Activated effector memory CD4-positive, alpha-beta T cell treated with Interleukin-2 at 50 U/mL for 16 hours (primary cell): ENCODE results near the gene DRD2.
"Not testable (repeated sequence)": the region's sequence is repeated elsewhere in the genome, so short reads cannot be mapped to it uniquely, and the experiment has no call there.

ENCODE experiments used
- DNase-seq: peaks from one replicate; pipeline ENCODE4 v3.0.0-alpha.2; 2020

DRD2 gene

DNA sequence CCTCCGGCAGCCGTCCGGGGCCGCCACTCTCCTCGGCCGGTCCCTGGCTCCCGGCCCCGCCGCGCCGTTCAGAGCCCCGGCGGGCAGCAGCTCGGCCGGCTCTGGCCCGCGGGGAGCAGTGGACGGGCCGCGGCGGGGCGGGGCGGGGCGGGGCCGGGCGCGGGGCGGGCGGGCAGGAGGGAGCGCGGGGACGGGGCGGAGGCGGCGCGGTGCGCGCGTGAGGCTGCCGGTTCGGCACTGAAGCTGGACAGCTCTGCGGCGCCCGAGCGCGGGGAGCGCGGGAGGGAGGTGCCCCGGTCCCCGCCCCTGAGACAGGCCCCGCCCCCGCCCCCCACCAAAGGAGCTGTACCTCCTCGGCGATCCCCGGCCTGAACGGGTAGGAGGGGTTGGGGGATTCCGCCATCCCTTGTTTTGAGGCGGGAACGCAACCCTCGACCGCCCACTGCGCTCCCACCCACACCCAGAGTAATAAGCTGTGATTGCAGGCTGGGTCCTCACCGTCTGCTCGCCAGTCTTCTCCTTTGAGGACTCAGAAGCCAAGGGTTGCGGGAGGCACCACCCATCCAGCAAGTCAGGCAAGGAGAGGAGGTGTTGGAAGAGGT, at the start of gene DRD2:
Gene DRD2 (minus strand): TSS at position 239 of the 602 bp plus-strand sequence. CDS start 50,747 bp downstream, outside the sequence.
- DNase-seq, result no peak

GRCh38 chr11:113523906-113524305, 48.7 kb upstream of the DRD2 start:
- DNase-seq, result not testable (repeated sequence)

DNA sequence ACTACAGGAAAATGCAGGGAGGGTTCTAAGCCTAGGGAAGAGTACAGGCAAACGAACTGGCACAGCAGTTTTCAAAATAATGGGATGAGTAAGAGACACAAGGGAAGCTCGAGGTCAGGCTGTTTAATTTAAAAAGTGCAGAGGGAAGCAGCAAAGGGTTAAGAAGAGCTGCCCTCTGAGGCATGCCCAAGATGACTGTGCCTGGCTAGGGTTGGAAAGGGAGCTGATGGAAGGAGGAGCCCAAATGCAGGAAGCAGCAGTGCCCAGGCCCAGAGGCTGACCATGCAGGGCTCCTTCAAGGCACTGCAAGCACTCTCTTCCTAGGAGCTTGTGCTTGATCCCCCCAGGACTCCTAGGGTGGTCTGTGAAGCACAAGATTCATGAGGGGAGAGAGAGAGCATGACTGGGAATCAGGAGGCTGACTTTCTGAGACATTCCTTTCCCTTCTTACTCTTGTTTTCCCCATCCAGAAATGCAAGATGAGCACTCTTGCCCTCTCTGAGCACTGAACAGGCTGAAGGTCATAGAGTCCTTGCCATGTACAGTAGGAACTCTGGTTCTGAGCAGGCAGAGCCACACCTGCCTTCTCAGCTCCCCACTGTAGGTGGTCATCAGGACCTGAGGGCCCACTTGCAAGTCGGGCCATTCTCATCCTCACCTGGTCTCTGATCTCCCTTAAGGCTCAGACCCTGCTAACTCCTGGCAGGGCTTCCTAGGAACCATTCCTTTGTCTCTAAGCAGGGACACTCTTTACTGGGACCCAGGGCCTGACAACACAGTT, 46.7 kb upstream of the DRD2 start:
- DNase-seq, result no peak

- no peak for DNase-seq
Measured at GRCh38 chr11:113519989-113520613, 44.9 kb upstream of the DRD2 start.

DNA sequence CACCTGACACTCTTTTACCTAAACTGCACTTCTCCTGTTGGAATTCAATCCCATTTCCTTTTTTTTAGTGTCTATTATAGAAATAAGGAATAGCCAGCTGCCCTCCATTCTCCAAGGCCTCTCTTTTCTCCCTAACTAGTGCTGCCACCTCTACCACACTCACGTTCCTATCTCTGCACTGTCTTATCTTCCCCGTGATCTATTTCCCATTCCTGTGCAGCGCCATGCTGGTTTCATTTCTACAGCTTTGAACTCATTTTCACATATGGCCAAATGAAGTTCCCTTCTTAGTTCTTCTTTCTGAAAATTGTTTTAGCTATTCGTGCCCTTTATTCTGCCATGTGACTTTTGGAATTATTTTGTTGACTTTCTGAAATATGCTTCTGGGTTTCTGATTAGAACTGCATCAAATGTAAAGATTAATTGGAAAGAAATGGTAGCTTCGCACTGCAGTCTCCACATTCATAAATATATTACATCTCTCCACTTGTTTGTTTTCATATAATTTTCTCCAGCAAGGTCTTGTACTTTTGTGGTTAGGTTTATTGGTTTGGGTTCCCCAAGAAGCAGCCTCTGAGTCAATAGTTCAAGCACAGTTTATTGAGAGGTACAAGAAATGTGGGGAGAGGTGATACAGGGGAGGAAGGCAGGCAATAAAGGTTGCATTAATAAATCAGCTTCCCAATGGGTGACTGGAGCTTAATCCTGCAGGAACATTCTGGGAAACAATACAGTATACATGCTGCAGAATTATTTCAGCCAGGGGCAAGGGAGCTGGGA, 43.7 kb upstream of the DRD2 start:
- no peak for DNase-seq

DNA sequence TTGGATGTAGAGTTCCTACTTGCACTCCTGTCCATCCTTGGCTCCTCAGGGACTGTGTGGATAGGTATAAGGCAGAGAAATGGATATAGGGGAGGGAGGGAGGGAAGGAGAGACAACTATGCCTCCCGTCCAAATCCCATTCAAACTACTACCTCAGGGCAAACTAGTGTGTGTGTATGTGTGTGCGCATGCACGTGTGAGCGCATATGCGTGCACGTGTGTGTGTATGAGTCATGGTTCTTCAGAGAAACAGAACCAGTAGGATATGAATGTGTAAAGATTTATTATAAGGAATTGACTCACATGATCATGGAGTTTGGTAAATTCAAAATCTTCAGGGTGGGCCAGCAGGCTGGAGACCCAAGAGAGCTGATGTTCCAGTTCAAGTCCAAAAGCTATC, 42.2 kb upstream of the DRD2 start:
- no peak for DNase-seq

DNA sequence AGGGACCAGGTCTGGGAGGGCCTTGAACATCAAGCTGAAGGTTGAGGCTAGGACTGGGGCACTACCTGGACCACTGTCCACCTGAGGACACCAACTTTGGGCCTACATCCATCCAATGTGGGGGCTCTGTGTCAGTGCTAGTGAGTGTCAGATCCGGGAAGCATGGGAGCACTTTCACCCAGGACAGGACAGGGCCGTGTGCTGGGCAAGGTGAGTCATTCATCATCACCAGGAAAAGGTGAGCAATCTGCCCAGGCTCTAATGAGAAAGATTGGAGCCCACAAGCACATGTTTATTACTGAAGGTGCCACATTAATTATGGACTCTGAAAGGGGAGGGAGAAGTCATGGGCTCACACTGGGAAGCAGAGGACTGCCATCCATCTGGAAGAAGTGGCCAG, 39.7 kb upstream of the DRD2 start:
- DNase-seq, result no peak

- no peak for DNase-seq
Measured at GRCh38 chr11:113507341-113507740, 32.1 kb upstream of the DRD2 start.

- no peak for DNase-seq
Measured at GRCh38 chr11:113506893-113507292, 31.7 kb upstream of the DRD2 start.

- DNase-seq, result no peak
Measured at GRCh38 chr11:113506461-113506860, 31.3 kb upstream of the DRD2 start.

- no peak for DNase-seq
Measured at GRCh38 chr11:113505541-113506375, 30.6 kb upstream of the DRD2 start.

DNA sequence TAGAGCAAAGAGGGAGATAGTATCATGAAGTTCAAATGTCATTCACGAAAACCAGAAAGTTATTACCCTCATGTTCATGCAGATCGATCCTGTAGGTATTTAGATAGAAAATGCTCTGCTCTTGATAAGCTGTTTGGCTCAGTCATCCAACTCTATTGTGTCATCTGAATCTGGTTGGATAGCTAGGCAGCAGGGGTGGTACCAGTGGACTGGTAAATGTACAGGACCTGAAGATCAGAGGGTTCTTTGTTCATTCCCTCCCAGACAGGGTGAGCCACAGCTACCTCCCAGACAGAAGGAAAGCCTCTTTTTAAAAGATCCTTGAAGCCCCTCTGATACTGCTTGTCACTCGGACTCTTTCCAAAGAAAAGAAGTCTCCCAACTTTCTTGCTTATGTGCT, 29.8 kb upstream of the DRD2 start:
- no peak for DNase-seq

- DNase-seq, result no peak
Measured at GRCh38 chr11:113504586-113504985, 29.4 kb upstream of the DRD2 start.

- no peak for DNase-seq
Measured at GRCh38 chr11:113504071-113504470, 28.9 kb upstream of the DRD2 start.

DNA sequence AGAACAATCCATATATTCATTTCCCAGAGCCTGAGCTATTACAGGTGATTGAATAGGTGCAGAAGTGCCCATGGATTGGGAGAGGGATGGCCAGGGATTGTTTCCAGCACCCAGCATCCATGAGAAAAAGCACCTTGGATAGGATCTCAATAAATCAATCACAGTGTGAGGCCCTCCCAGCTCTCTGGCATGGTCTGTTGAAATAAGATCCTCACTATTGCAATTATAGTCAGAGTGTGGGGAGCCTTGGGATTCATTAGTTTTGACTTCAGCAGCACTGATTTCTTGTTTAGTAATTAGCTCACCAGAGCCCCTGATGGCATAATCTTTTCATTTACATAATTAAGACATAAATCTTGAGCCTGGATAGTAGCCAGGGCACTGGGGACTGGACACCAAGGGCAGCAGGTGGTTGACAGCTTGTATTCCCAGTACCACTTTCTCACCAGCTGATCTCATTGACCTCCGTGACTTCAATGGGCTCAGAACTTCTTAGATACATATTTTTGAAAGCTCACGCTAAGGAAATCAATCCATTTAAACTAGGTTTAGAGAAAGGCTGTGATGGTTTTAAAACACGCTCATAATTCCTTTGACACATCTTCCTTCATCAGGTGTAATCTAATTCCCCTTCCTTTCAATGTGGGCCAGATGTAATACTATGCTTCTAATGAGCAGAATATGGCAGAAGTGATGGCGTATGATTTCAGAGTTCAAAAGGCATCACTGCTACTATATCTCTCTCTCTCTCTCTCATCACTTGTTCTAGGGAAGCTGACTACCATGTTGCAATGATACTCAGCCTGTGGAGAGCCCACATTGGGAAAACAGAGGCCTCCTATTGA, 22.1 kb upstream of the DRD2 start:
- no peak for DNase-seq

DNA sequence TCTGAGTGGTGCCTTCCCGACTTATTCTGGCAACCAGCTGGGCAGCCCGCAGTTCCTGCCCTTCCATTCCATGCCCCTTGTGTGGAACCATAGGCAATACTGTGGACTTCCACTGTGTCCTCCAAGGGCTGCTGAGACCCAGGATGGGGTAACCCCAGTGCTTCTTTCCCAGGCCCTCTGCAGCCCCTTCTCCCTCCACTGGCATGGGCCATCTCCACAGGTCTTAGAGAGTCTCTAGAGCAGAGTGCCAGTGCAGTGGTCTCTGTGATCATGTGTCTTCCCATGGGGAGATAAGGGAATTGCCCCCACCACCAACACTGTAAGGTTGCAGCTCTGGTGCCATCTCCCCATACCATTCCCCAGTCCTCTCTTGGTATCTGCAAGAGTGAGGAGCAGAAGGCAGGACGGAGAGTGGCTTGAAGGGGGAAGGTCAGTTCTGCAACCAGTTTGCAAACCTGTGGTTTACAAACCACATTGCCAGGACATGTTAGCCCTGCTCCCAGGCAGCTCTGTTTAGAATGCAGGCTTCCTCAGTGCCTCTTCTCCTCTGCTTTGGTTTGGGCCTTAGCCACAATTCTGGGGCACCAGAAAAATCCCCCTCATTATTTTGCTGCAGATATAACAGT, 20.9 kb upstream of the DRD2 start:
- no peak for DNase-seq

DNA sequence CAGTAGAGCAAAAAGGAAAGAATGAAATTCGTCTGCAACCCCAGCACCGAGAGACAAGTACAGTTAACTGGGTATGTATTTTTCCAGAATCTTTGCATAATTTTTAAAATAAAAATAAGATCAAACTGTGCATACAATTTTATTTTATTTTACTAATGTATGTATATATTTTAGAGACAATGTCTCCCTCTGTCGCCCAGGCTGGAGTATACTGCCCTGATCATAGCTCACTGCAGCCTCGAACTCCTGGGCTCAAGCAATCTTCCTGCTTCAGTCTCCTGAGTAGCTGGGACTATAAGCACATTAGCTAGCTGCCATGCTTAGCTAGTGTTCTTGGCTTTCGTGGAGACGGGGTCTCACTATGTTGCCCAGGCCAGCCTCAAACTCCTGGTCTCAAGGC, 18.8 kb upstream of the DRD2 start:
- no peak for DNase-seq

GRCh38 chr11:113493206-113493605, 18.0 kb upstream of the DRD2 start:
- no peak for DNase-seq

DNA sequence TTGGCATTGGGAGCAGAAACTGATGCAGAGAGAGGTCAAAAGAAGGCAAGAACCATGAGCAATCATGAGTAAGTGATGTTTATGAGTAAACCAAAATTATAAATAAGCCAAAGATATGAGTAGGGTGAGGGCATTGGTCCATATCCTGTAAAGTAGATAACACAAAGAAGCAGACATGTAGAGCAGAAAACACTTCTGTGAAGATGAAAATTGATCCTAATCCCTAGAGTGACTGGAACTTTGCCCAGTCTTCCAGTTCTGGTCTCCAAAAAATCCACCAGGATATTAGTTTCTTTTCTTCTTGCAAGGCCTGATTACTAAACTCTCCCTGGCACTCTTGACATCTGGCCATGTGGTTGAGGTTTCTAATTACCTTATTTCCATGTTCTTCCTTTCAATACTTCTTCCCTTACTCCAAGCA, 13.7 kb upstream of the DRD2 start:
- no peak for DNase-seq

- DNase-seq, result no peak
Measured at GRCh38 chr11:113487622-113488021, 12.4 kb upstream of the DRD2 start.

GRCh38 chr11:113484223-113484622, 9.0 kb upstream of the DRD2 start:
- DNase-seq, result no peak
